Measurements from ENCODE around the gene GRM7.

GRM7 gene

DNA sequence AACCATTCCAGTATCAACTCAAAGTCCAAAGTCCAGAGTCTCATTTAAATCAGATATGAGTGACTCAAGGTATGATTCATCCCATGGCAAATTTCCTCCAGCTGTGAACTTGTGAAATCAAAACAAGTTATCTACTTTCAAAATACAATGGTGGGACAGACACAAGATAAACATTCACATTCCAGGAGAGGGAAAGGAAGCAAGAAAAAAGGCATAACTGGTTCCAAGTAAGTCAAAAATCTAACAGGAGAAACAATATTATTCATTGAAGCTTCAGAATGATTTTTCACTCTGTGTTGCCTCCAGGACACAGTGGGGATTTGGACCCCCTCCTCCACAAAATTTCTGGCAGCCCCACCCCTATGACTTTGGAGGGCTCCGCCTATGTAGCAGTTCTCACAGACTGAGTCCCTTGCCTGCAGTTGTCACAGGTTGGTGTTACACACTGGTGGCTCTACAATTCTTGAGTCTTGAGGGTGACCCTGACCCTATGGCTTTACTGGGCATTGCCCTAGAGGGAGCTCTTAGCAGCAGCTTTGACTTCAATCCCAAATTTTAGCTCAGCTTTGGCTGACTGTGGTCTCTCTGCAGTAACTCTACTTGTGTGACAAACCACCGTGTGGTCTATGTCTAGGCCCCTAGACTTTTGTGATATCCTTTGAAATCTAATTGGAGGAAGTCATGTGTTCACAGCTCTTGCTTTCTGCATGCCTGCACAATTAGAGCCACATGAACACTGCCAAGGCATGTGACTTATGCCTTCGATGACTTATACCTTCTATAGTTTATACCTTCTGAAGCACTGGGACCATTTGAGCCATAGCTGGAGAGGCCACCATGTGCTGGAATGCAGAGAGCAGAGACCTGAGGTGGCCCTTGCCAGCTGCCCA lies 644.2 kb downstream of the GRM7 start:
- DNase-seq (ENCODE audit: low read depth) = peak; percentile 85

DNA sequence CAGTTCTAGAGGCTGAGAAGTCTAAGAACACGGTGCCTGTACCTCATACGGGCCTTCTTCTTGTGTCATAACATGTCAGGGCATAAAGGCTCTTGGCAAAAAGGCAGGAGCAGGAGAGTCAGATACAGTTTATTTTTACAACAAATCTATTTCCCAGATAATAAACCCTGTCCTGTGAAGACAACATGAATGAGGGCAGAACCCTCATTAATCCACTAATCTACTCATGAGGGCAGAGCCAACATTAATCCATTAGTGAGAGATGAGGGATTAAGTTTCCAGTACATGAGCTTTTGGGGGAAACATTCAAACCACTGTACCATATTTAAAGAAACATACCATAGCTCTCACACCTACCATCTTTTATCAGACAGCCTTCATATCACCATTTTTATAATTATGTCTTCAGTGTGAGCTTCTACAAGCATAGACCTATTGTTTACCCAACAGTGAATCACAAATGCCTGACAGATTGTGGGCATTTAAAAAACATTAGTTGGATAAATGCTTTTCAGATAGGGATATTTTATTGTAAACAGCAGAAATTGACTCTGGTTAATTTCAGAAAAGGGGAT lies 645.8 kb downstream of the GRM7 start:
- no peak for DNase-seq (ENCODE audit: low read depth)

DNA sequence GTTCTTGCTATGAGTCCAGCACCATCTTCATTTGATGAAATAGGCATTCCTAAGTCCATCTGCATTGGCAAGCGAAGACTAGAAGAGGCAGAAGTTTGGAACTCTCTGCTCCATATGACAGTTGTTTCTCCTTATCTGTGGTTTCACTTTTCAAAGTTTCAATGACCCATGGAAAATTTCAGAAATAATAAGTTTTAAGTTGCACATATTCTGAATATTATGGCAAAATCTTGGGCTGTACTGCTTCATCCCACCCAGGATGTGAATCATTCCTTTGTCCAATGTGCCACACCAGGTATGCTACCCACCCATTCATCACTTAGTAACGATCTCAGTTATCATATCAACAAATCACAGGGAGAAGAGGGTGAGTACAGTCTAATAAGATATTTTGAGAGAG lies 647.9 kb downstream of the GRM7 start:
- no peak for DNase-seq (ENCODE audit: low read depth)

DNA sequence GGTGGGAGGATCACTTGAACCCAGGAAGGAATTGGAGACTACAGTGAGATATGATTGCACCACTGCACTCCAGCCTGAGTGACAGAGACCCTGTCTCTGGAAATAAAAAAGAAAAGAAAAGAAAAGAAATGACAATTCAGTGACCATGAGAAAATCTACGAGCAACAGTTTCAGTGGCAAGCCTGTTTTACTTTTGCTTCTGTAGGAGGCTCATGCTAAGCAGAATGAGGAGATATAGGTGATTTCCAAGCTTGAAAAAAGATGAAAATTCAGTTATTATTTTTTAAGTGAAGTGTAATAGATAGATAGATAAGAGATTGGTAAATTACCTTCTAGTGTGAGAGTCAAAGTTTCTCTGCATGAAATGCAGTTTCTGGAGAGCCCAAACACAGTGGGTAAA lies 651.1 kb downstream of the GRM7 start:
- DNase-seq (ENCODE audit: low read depth) = no peak

- DNase-seq (ENCODE audit: low read depth) = no peak
Observed at GRCh38 chr3:7518026-7518425, 657.1 kb downstream of the GRM7 start.

DNA sequence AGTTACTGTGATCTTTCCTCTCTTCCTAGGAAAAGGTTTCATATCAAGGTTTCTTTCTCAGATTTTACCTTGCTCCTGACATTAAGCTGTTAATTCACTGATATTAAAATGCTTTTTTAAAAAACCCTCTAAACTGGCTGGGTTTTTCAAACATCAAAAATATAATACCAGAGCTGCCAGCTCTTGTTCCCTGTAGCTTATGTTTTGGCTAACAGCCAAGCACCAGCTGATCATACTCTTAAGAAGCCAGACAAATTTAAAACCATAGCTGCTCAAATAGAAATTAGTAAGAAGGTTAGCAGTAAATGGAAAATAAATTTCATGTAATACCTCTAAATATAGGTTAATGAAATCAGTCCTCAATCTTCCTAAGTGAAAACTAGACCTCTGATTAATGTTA lies 657.5 kb downstream of the GRM7 start:
- peak; percentile 23 for DNase-seq (ENCODE audit: low read depth)

DNA sequence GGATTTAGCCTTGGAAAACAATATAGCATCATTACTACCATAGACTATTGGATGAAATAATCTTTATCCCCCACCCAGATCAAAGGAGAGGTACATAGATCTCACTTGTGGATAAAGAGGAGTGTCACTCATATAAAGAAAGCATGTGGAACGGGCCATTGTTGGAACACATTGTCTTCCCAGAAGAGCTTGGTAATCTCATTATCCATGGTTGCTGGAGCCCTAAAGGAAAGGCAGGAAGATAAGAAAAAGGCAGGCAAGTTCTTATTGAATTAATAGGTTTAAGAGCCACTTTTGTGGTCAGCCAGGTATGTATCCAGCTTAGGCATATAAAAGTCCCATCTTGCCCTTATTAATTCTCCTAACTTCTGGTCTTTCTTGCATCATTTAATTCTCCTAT lies 659.1 kb downstream of the GRM7 start:
- DNase-seq (ENCODE audit: low read depth) = no peak

DNA sequence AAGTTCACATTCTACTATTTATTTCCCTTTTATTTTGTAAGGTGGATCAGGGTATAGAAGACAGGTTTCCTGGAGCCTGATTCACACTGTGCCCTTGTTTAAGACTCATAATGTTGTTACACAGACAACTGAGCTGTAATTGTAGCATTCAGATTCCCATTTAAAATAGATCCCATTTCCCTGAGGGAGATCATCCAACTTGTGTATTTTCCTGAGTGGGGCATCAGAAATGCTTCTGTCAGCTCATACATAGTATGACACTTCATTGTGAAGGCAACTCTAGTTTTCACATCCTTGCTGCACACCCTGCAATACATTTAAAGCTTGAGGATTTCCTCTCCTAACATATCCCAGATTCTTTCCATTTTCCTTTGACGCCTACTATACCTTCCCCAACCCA lies 659.7 kb downstream of the GRM7 start:
- no peak for DNase-seq (ENCODE audit: low read depth)

DNA sequence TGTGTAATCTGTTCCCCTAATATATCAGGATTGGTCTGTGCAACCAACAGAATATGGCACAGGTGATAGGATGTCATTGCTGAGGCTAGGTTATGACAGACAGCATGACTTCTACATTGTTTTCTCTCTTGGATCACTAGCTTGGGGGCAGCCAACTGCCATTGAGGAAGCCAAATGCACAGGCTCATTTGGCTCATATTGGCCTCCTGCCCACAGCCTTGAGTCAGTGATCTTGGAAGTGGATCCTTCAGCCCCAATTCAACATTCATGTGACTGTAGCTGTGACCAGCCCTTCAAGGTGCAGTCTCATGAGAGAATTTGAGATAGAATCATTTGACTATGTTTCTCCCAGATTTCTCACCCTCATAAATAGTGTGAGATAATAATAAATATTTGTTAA lies 675.6 kb downstream of the GRM7 start:
- DNase-seq (ENCODE audit: low read depth) = no peak

DNA sequence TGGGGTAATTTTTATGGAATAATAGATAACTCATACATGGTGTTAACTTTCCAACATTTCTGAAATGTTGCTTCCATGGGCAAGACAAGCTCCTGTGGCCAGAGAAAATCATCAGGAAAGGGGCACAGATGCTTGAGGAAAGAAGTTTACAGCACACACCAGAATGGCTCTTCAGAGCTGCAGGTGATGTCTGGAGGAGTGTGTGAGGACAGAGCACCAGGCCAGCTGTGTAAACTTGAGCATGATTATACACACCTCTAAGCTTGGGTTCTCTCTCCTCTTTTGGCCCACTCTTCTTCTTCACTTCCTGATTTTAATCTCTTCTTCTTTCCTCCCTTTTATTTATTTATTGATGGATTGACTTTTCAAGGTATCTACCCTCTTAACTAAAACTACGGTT lies 676.0 kb downstream of the GRM7 start:
- DNase-seq (ENCODE audit: low read depth) = no peak

DNA sequence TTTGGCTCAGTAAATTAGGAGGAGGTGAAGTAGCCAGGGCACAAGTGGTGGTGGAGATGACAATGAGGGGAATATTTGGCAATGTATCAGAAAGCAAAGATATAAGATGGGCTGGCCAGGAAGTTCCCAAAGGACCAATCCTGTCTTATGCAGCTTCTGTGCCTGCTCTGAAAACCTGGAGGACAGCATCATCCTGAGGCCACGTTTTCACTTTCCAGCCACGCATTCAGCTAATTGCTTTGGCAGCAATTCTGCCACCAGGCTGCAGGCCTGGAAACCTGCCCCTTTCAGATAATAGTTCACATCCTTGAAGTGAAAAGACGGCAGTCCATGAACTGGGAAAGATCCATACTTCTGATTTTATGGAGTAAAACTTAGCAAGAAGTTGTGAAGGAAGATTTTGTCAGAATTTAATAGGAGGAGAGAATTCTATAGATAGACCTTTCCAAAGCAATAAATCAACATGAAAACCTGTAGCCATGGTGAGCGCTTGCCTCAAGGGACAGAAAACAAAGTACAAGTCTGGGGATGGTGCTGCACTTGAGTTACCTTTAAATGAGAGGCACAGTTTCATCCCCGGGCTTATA lies 682.5 kb downstream of the GRM7 start:
- DNase-seq (ENCODE audit: low read depth) = no peak

- DNase-seq (ENCODE audit: low read depth) = no peak
Observed at GRCh38 chr3:7545334-7545733, 684.4 kb downstream of the GRM7 start.

- peak; percentile 22 for DNase-seq (ENCODE audit: low read depth)
Observed at GRCh38 chr3:7546253-7546652, 685.3 kb downstream of the GRM7 start.

- no peak for DNase-seq (ENCODE audit: low read depth)
Observed at GRCh38 chr3:7547826-7548225, 686.9 kb downstream of the GRM7 start.

DNA sequence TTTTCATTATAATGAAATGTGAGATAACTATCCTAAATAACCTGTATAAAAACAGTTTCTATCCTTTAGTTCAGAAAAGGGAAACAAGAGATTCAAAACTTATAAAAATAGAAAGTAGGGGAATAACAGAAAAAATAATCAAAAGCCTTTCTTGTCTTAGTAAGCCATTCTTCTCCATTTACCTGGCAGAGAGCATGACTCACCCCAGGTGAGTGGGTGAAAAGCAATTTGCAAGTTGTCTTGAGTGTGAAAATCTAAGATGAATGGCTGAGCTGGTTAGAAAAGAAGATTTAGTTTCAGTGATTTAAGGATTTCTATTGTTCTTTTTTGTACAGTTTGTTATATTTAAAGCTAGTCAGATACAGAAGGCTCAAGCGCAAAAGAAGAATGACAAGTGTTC lies 702.0 kb downstream of the GRM7 start:
- DNase-seq (ENCODE audit: low read depth) = no peak

DNA sequence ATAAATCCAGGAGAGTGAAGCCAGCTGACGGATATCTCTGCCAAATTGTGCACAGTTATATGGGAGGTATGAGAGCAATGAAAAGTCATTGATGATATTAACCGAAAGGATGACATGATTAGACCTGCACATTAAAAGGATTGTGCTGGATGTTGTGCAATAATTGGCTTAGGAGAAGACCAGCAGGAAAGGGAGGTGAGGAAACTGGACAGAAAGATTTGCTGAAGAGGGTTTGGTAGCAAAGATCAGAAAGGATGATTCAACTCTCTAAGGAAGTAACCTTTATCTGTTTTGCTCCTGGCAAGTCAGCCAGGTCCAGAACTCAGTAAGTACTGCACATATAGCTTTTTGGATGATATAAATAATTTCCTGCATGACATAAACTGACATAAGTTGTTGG lies 704.7 kb downstream of the GRM7 start:
- DNase-seq (ENCODE audit: low read depth) = no peak

GRCh38 chr3:7567160-7567559 lies 706.2 kb downstream of the GRM7 start:
- no peak for DNase-seq (ENCODE audit: low read depth)

- DNase-seq (ENCODE audit: low read depth) = no peak
Observed at GRCh38 chr3:7568526-7569184, 707.7 kb downstream of the GRM7 start.

DNA sequence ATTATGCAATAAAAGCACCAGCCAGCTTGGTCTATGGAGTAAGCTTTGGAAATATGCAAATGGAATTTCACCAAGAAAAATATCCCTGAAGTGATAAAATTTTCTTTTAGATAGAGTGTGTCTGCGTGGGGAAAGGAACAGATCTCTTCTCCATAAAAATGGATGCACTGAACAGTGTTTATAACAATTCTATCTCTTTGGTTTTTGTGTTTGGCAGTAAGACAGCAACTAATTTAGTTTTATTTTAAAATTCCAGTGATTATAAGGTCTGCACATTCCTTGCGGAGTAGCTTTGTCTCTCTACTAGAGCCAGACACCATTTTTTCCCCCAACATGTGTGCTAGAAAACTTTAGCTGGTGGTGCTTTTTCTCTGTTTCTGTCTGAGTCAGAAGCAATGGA lies 712.4 kb downstream of the GRM7 start:
- no peak for DNase-seq (ENCODE audit: low read depth)

DNA sequence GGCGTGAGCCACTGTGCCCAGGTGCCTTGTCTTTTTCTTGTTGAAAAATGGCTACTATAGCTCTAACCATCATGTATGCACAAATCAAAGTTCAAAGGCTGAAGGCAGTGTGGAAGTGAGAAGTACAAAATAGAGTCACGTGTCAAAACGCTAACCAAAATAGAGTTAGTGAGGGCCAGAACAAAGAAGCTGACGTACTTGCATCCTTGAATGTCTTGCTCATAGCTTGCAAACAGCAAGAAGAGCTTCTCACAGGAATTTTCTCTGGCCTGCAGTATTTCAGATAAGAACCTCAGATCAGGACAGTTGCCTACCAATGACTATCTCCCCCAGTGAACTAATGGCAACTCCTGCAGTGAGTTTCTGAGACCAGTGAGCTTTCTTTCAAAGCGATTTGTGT lies 713.5 kb downstream of the GRM7 start:
- no peak for DNase-seq (ENCODE audit: low read depth)

GRCh38 chr3:7576071-7576470 lies 715.2 kb downstream of the GRM7 start:
- no peak for DNase-seq (ENCODE audit: low read depth)

- DNase-seq (ENCODE audit: low read depth) = no peak
Observed at GRCh38 chr3:7576506-7576905, 715.6 kb downstream of the GRM7 start.

DNA sequence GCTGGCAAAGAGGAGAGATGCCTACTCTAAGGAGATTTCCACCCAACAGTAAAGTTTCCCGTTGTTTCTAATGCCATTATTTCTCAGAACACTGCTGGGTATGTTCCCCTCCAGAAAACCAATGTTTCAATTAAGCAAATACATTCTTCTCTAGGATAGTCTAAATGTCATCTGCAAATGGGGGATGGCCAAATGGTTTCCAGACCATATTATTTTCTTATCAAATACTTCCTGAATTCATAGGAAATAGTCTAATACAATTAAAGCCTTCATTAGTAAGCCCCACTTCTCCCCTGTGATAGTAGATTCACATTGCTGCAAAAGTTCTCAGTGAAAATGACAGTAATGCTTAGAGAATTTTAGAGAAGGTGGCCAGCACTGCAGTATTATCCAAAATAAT lies 716.6 kb downstream of the GRM7 start:
- DNase-seq (ENCODE audit: low read depth) = no peak
